Heart left ventricle (tissue), 13 donors: ENCODE data around the gene PHACTR3.

Experiments
- CTCF ChIP-seq, 12 donors: fragments of 200-600 bp; sonication (generic) in 4 of 12; IDR thresholded peaks; one replicate each; pipeline versions ENCODE4 v1.5.0 to v1.8.0; 2018 to 2022; ENCODE audit warnings: antibody characterized with exemption in 12 of 12, mild to moderate bottlenecking in 5 of 12
- POLR2A ChIP-seq, 2 donors: fragments of 450-650 bp; IDR thresholded peaks; one replicate each; pipeline ENCODE4 v1.6.1; 2017; ENCODE audit warnings: antibody characterized with exemption in 2 of 2, mild to moderate bottlenecking in 2 of 2, moderate library complexity in 2 of 2
- donor health status: ischemic (EF 13 %, LVEDD 7.1; RV severe dilation, severe dysfunction).
- donor health status: DM: no; HTN: yes; CAD: no.
- donor health status: DM: no; HTN: no; CAD: no.
- donor health status: ischemic (EF 25% LVEDD 6.9; RV normal size, moderate dysfunction).
- donor health status: ischemic (EF 25% LVEDD 5.7; RV mildly dilated, moderate dysfunction).
- donor health status: ischemic (EF 35%, LVEDD 5.7; RV mildly dilated, moderate dysfunction).
- donor health status: nonischemic (EF 11% LVEDD 7.7; RV severe dilation, severe dysfunction).
- donor health status: DM: yes; HTN: yes; CAD: no.
- donor health status: PGD.
- donor health status: ischemic (EF 29% LVEDD 5.4; RV normal size, mild dysfunction).
- donor health status: nonischemic (EF 23%, LVEDD 6.1; RV moderate dilation, normal function).

- TF ChIP-seq CTCF (IDR thresholded peaks at IDR 0.05) (no peak), POLR2A (IDR thresholded peaks at IDR 0.05) (no peak)
Observed at GRCh38 chr20:59561614-59562277, 42.6 kb upstream of the PHACTR3 start.
